ENCODE data around the gene CHRM1. TPM values are rescaled to one million over a fixed set of nuclear protein-coding genes. Genes with fewer than 3 reads are reported as not detected.
"Not testable (repeated sequence)": the region's sequence is repeated elsewhere in the genome, so short reads cannot be mapped to it uniquely, and the experiment has no call there.

The CHRM1 gene
- 0.05 TPM for polyA plus RNA-seq (2013, experiment 1 of 2)
- polyA plus RNA-seq (2013, experiment 2 of 2) = not detected

DNA sequence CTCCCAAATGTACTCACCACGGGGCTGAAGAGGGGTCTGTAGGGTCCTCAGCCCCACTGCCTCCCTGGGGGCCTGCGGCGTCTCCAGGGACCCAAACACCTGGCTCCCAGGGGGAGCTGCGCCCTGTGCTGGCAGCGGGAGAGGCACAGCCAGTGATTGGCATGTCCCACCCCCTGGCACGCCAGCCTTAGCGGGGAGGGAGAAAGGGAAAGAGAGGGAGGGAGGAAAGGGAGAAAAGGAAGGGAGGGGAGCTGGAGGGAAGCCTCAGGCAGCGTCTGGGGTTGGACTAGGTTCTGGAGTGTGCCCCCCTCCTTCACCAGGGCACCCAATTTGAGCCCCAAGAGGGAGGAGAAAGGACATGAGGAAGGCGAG is at the start of gene CHRM1:
TSS of gene CHRM1 (minus strand) at position 163 of the 372 bp plus-strand sequence. CDS start 10,263 bp downstream, outside the sequence.
- 53% methylated on average over 8 of the region's 9 CpGs for whole genome bisulfite sequencing
- no peaks in the 10 kb centered on the region for H3K36me3 ChIP-seq (ENCODE audit: insufficient read depth, low read length)
- H3K9me3 ChIP-seq (ENCODE audit: insufficient read depth, low read depth, low read length) = no peaks in the 10 kb centered on the region
- H3K27me3 ChIP-seq (ENCODE audit: insufficient read depth, low read length) = peaks cover 43% of the 10 kb centered on the region
- no peak within 1 kb of the TSS for H3K27ac ChIP-seq (ENCODE audit: low read depth, low read length)
- H3K9ac ChIP-seq (ENCODE audit: low read depth, low read length) = no peak within 1 kb of the TSS
- H3K4me1 ChIP-seq (ENCODE audit: insufficient read depth, low read length) = no peaks in the 10 kb centered on the region; the same call in 1 of the 2 replicates
- no peak within 1 kb of the TSS for H3K4me3 ChIP-seq (ENCODE audit: low read length)

GRCh38 chr11:62965574-62965973 is 44.4 kb upstream of the CHRM1 start:
- no peak overlapping the region for H3K27ac ChIP-seq (ENCODE audit: low read depth, low read length)
- no peaks in the 10 kb centered on the region for H3K27me3 ChIP-seq (ENCODE audit: insufficient read depth, low read length)
- H3K4me3 ChIP-seq (ENCODE audit: low read length) = no peak overlapping the region
- no peaks in the 10 kb centered on the region for H3K36me3 ChIP-seq (ENCODE audit: insufficient read depth, low read length)
- H3K9ac ChIP-seq (ENCODE audit: low read depth, low read length) = no peak overlapping the region
- no peaks in the 10 kb centered on the region for H3K4me1 ChIP-seq (ENCODE audit: insufficient read depth, low read length)
- no peaks in the 10 kb centered on the region for H3K9me3 ChIP-seq (ENCODE audit: insufficient read depth, low read depth, low read length)
- WGBS = 74% methylated on average over 2 of the region's 2 CpGs

- no peak overlapping the region for H3K27ac ChIP-seq (ENCODE audit: low read depth, low read length)
- H3K4me1 ChIP-seq (ENCODE audit: insufficient read depth, low read length) = no peaks in the 10 kb centered on the region
- H3K9me3 ChIP-seq (ENCODE audit: insufficient read depth, low read depth, low read length) = no peaks in the 10 kb centered on the region
- no peaks in the 10 kb centered on the region for H3K27me3 ChIP-seq (ENCODE audit: insufficient read depth, low read length)
- H3K36me3 ChIP-seq (ENCODE audit: insufficient read depth, low read length) = no peaks in the 10 kb centered on the region
- no peak overlapping the region for H3K4me3 ChIP-seq (ENCODE audit: low read length)
- 96% methylated on average over 2 of the region's 3 CpGs for WGBS
- H3K9ac ChIP-seq (ENCODE audit: low read depth, low read length) = no peak overlapping the region
Observed at GRCh38 chr11:62962391-62962790, 41.2 kb upstream of the CHRM1 start.

- Histone ChIP-seq H3K27ac (ENCODE audit: low read depth, low read length) (no peak overlapping the region), H3K9me3 (ENCODE audit: insufficient read depth, low read depth, low read length) (no peaks in the 10 kb centered on the region), H3K4me3 (ENCODE audit: low read length) (no peak overlapping the region), H3K36me3 (ENCODE audit: insufficient read depth, low read length) (no peaks in the 10 kb centered on the region), H3K9ac (ENCODE audit: low read depth, low read length) (no peak overlapping the region), H3K27me3 (ENCODE audit: insufficient read depth, low read length) (no peaks in the 10 kb centered on the region), H3K4me1 (ENCODE audit: insufficient read depth, low read length) (peaks cover 2% of the 10 kb centered on the region; the same call in 1 of the 2 replicates)
- 91% methylated on average over 4 of the region's 4 CpGs for WGBS
Observed at GRCh38 chr11:62961017-62961570, 39.9 kb upstream of the CHRM1 start.

DNA sequence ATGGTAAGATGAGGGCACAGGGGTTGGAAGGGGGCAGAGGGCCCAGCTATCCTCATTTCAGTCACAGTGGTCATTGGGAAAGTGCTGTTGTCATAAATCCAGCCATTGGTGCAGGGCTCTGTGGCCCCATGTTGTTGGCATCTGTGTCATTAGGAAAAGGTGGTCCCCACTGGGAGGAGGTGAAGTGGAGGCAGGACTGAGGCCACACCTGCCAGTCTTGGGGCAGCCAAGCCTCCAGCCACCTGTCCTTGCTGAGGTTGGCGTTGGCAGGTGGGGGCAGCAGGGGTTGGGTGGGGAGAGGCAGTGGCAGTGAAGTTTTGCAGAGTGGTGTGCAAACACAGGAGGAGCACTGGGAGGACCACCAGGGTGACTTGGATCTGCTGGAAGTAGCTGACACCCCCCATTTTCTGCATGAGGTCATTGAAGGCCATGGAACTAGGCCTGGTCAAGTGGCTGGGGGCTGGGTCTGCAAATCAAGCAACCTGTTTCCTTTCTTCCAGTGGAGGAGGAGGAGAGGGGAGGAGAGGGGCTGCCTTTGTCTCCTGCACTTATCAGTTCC is 38.3 kb upstream of the CHRM1 start:
- no peaks in the 10 kb centered on the region for H3K27me3 ChIP-seq (ENCODE audit: insufficient read depth, low read length)
- WGBS = 83% methylated on average over 1 of the region's 1 CpG
- no peak overlapping the region for H3K4me3 ChIP-seq (ENCODE audit: low read length)
- H3K9me3 ChIP-seq (ENCODE audit: insufficient read depth, low read depth, low read length) = no peaks in the 10 kb centered on the region
- no peaks in the 10 kb centered on the region for H3K36me3 ChIP-seq (ENCODE audit: insufficient read depth, low read length)
- peaks cover 2% of the 10 kb centered on the region; the same call in 1 of the 2 replicates for H3K4me1 ChIP-seq (ENCODE audit: insufficient read depth, low read length)
- H3K9ac ChIP-seq (ENCODE audit: low read depth, low read length) = no peak overlapping the region
- H3K27ac ChIP-seq (ENCODE audit: low read depth, low read length) = no peak overlapping the region

- WGBS = 87% methylated on average over 11 of the region's 11 CpGs
- H3K27ac ChIP-seq (ENCODE audit: low read depth, low read length) = no peak overlapping the region
- H3K4me3 ChIP-seq (ENCODE audit: low read length) = no peak overlapping the region
- no peaks in the 10 kb centered on the region for H3K36me3 ChIP-seq (ENCODE audit: insufficient read depth, low read length)
- no peak overlapping the region for H3K9ac ChIP-seq (ENCODE audit: low read depth, low read length)
- no peaks in the 10 kb centered on the region for H3K9me3 ChIP-seq (ENCODE audit: insufficient read depth, low read depth, low read length)
- H3K4me1 ChIP-seq (ENCODE audit: insufficient read depth, low read length) = peaks cover 2% of the 10 kb centered on the region; the same call in 1 of the 2 replicates
- no peaks in the 10 kb centered on the region for H3K27me3 ChIP-seq (ENCODE audit: insufficient read depth, low read length)
Observed at GRCh38 chr11:62958547-62959421, 37.6 kb upstream of the CHRM1 start.

DNA sequence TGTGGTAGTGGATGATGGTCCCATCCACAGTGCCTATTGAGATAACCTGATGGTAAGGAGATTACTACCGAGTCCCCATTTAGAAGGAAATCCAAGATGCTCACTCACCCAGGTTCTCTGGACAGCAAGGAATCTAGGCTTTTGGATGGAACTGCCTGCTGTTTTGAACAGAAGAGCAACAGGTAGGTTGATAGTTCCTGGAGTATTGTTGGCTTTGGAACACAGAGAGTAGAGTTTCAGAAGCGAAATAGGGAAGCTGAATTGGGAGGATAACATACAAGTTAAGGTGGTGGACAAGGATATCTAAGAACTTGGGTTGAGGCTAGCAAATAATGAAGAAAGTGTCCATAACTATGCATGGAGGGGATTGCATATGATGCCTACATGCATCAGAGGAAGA is 36.0 kb upstream of the CHRM1 start:
- H3K4me1 ChIP-seq (ENCODE audit: insufficient read depth, low read length) = peaks cover 2% of the 10 kb centered on the region; the same call in 1 of the 2 replicates
- WGBS = 99% methylated on average over 2 of the region's 2 CpGs
- H3K9ac ChIP-seq (ENCODE audit: low read depth, low read length) = no peak overlapping the region
- H3K36me3 ChIP-seq (ENCODE audit: insufficient read depth, low read length) = no peaks in the 10 kb centered on the region
- H3K27me3 ChIP-seq (ENCODE audit: insufficient read depth, low read length) = no peaks in the 10 kb centered on the region
- H3K4me3 ChIP-seq (ENCODE audit: low read length) = no peak overlapping the region
- no peaks in the 10 kb centered on the region for H3K9me3 ChIP-seq (ENCODE audit: insufficient read depth, low read depth, low read length)
- no peak overlapping the region for H3K27ac ChIP-seq (ENCODE audit: low read depth, low read length)

- 87% methylated on average over 5 of the region's 5 CpGs for WGBS
Observed at GRCh38 chr11:62954478-62954877, 33.3 kb upstream of the CHRM1 start.

GRCh38 chr11:62953811-62954210 is 32.6 kb upstream of the CHRM1 start:
- H3K4me1 ChIP-seq (ENCODE audit: insufficient read depth, low read length) = peaks cover 2% of the 10 kb centered on the region; the same call in 1 of the 2 replicates
- 92% methylated on average over 4 of the region's 4 CpGs for WGBS
- no peak overlapping the region for H3K27ac ChIP-seq (ENCODE audit: low read depth, low read length)
- no peak overlapping the region for H3K9ac ChIP-seq (ENCODE audit: low read depth, low read length)
- no peaks in the 10 kb centered on the region for H3K27me3 ChIP-seq (ENCODE audit: insufficient read depth, low read length)
- no peak overlapping the region for H3K4me3 ChIP-seq (ENCODE audit: low read length)
- no peaks in the 10 kb centered on the region for H3K36me3 ChIP-seq (ENCODE audit: insufficient read depth, low read length)
- no peaks in the 10 kb centered on the region for H3K9me3 ChIP-seq (ENCODE audit: insufficient read depth, low read depth, low read length)

More at GRCh38 chr11:62954478-62954877, 33.3 kb upstream of the CHRM1 start:
- Histone ChIP-seq H3K36me3 (ENCODE audit: insufficient read depth, low read length) (no peaks in the 10 kb centered on the region), H3K27ac (ENCODE audit: low read depth, low read length) (no peak overlapping the region), H3K4me3 (ENCODE audit: low read length) (no peak overlapping the region), H3K4me1 (ENCODE audit: insufficient read depth, low read length) (peaks cover 2% of the 10 kb centered on the region; the same call in 1 of the 2 replicates), H3K27me3 (ENCODE audit: insufficient read depth, low read length) (no peaks in the 10 kb centered on the region), H3K9me3 (ENCODE audit: insufficient read depth, low read depth, low read length) (no peaks in the 10 kb centered on the region), H3K9ac (ENCODE audit: low read depth, low read length) (no peak overlapping the region)

DNA sequence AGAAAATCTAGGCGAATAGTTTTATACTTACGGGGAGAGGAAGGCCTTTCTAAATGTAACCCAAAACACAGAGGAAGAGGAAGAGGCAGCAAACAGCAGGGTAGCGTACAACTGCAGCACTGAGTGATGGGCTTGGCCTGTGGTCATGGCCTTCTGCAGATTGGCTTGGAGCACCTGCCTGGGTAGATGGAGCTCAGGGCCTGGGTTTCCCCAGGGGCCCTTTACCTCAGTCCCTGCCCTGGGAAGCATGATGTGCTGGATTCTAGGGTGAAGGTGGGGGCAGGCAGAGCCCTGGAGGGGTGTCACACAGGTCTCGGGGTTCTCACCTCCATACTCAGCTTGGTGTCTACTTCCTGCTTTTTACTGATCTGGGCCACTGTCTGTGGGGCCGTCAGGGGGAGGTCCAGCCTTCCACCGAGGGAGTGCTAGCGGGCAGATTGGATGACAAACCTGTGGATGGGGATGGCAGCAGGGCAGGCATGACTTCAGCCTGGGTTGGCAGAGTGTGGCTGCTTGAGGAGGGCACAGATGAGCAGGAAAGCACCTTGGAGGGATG is 27.7 kb upstream of the CHRM1 start:
- Histone ChIP-seq H3K4me1 (ENCODE audit: insufficient read depth, low read length) (no peaks in the 10 kb centered on the region), H3K9me3 (ENCODE audit: insufficient read depth, low read depth, low read length) (no peaks in the 10 kb centered on the region), H3K4me3 (ENCODE audit: low read length) (no peak overlapping the region), H3K9ac (ENCODE audit: low read depth, low read length) (no peak overlapping the region), H3K27me3 (ENCODE audit: insufficient read depth, low read length) (no peaks in the 10 kb centered on the region), H3K36me3 (ENCODE audit: insufficient read depth, low read length) (no peaks in the 10 kb centered on the region), H3K27ac (ENCODE audit: low read depth, low read length) (no peak overlapping the region)
- WGBS = 90% methylated on average over 7 of the region's 7 CpGs

DNA sequence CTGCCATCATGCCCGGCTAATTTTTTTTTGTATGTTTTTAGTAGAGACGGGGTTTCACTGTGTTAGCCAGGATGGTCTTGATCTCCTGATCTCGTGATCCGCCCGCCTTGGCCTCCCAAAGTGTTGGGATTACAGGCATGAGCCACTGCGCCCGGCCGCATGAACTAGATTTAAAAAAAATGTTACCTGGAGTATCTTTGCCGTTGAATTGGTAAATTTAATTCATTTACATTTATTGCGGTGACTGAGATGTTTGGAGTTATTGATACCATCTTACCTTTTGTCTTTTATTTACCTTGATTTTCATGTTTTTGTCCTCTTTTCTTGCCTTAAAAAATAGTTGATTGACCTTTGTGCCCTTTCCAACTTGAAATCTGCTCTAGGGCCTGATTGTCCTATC is 24.4 kb upstream of the CHRM1 start:
- H3K36me3 ChIP-seq (ENCODE audit: insufficient read depth, low read length); H3K9me3 ChIP-seq (ENCODE audit: insufficient read depth, low read depth, low read length); H3K9ac ChIP-seq (ENCODE audit: low read depth, low read length); H3K4me3 ChIP-seq (ENCODE audit: low read length); H3K27ac ChIP-seq (ENCODE audit: low read depth, low read length); H3K27me3 ChIP-seq (ENCODE audit: insufficient read depth, low read length); H3K4me1 ChIP-seq (ENCODE audit: insufficient read depth, low read length): not testable (repeated sequence)
- WGBS = 91% methylated on average over 9 of the region's 10 CpGs

Measured in HUES64 (cell line).